Heart left ventricle (tissue), 16 donors: Measurements from ENCODE around the gene CYP1B1. TPM values are rescaled to one million over a fixed set of nuclear protein-coding genes. Genes with fewer than 3 reads are reported as not detected.

ENCODE experiments used
- ATAC-seq, 4 donors: fragments of 200-7000 bp; cut with Tn5 transposase; one replicate each; pipeline ENCODE4 v1.9.1; 2020 to 2022; ENCODE audit warnings: moderate library complexity in 4 of 4, mild to moderate bottlenecking in 3 of 4, moderate number of reproducible peaks in 1 of 4
- DNase-seq, 5 donors: peaks; one replicate each; pipeline ENCODE4 v3.0.0-alpha.2; 2020
- H3K27ac ChIP-seq, 12 donors: fragments of 200-600 bp; sonication (generic) in 4 of 12; one replicate each; pipeline versions ENCODE4 v1.5.0 to v1.8.0; 2016 to 2022; ENCODE audit warnings: mild to moderate bottlenecking in 2 of 12
- H3K27me3 ChIP-seq, 9 donors: fragments of 200-600 bp; sonication (generic) in 2 of 9; one replicate each; pipeline versions ENCODE4 v1.5.1 to v1.8.0; 2016 to 2022; ENCODE audit warnings: mild to moderate bottlenecking in 3 of 9
- H3K36me3 ChIP-seq, 9 donors: fragments of 200-600 bp; sonication (generic) in 2 of 9; one replicate each; pipeline versions ENCODE4 v1.5.0 to v1.8.0; 2018 to 2022; ENCODE audit warnings: mild to moderate bottlenecking in 2 of 9
- H3K4me1 ChIP-seq, 12 donors: fragments of 200-600 bp; sonication (generic) in 4 of 12; one replicate each; pipeline versions ENCODE4 v1.5.0 to v1.8.0; 2016 to 2022; ENCODE audit warnings: mild to moderate bottlenecking in 3 of 12
- H3K4me3 ChIP-seq, 12 donors: fragments of 200-600 bp; sonication (generic) in 4 of 12; one replicate each; pipeline versions ENCODE4 v1.5.0 to v1.8.0; 2017 to 2022; ENCODE audit warnings: mild to moderate bottlenecking in 9 of 12, moderate library complexity in 4 of 12
- H3K9me3 ChIP-seq, 12 donors: fragments of 200-600 bp; sonication (generic) in 4 of 12; one replicate each; pipeline versions ENCODE4 v1.5.0 to v1.8.0; 2016 to 2022; ENCODE audit warnings: mild to moderate bottlenecking in 1 of 12
- POLR2A ChIP-seq, 2 donors: fragments of 450-650 bp; IDR thresholded peaks; one replicate each; pipeline ENCODE4 v1.6.1; 2017; ENCODE audit warnings: antibody characterized with exemption in 2 of 2, mild to moderate bottlenecking in 2 of 2, moderate library complexity in 2 of 2
- WGBS, 4 donors: extraction: QIAGEN DNeasy Blood & Tissue Kit in 2 of 4; methylation state at CpG; one replicate each; pipeline versions ENCODE4 v1.1.5 to v1.1.7; 2013 to 2018; 5-methylcytosine and 5-hydroxymethylcytosine counted together
- intact Hi-C, 10 donors: fragments of 100-400 bp; cut with DNase I; formaldehyde crosslinking; loops; one replicate each; pipeline versions ENCODE4 v1.11.1 to v1.14.2; 2022
- polyA plus RNA-seq, 2 donors: library from polyadenylated mRNA; stranded (reverse); fragments of 200-250 nt; gene quantifications; one replicate each; pipeline ENCODE4 v1.2.3, GENCODE V29; 2013
- total RNA-seq, 9 donors: library from RNA; depleted of rRNA in 2 of 9; stranded (reverse); fragments of >200 nt in 2 of 9; fragmentation: NEBNext Ultra II Directional in 3 of 9; extraction: Animal tissue kit (Norgen Biotek cat#: 25700) in 3 of 9; gene quantifications; one replicate each; pipeline versions ENCODE4 v1.1.0 to v1.2.4, GENCODE V29; 2016 to 2023
- TF ChIP-seq, protein P1 (sequence below), 12 donors: fragments of 200-600 bp; sonication (generic) in 4 of 12; IDR thresholded peaks; one replicate each; pipeline versions ENCODE4 v1.5.0 to v1.8.0; 2018 to 2022; ENCODE audit warnings: antibody characterized with exemption in 12 of 12, mild to moderate bottlenecking in 5 of 12
- donor health status: ischemic (EF 13 %, LVEDD 7.1; RV severe dilation, severe dysfunction).
- donor health status: healthy with polysubstance abuse.
- donor health status: DM: no; HTN: yes; CAD: no.
- donor health status: DM: no; HTN: no; CAD: no.
- donor health status: ischemic (EF 25% LVEDD 6.9; RV normal size, moderate dysfunction).
- donor health status: ischemic (EF 25% LVEDD 5.7; RV mildly dilated, moderate dysfunction).
- donor health status: healthy.
- donor health status: DM: yes; HTN: yes; CAD: no.
- donor health status: ischemic (EF 35%, LVEDD 5.7; RV mildly dilated, moderate dysfunction).
- donor health status: nonischemic (EF 11% LVEDD 7.7; RV severe dilation, severe dysfunction).
- donor health status: DM: yes; HTN: yes; CAD: no.
- donor health status: PGD.
- donor health status: ischemic (EF 29% LVEDD 5.4; RV normal size, mild dysfunction).
- donor health status: nonischemic (EF 23%, LVEDD 6.1; RV moderate dilation, normal function).

CYP1B1 gene
- total and polyA plus RNA-seq, 11 donors: 3.9 to 68.8 (median 20.5) TPM

DNA sequence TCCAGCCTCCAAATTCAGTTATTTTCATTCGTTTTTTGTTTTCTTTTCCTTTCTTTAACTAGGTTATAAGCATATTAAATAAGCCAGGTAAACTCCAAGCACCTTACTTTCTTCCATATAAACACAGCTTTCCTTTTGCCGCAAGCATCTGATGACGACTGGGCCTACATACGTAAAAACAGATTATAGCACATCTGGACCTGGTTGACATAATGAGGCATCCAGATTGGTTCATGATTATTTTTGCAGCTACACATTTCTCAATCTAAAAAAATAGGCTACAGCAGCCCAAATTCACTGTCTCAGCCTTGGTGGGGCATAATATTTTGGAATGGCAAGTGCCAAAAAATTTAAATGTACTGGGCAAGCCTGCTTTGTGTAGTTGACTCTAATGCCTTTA lies 7.7 kb downstream of the CYP1B1 start:
- peaks cover 0 to 16% (median 0%) of the 10 kb centered on the region in 9 donors for H3K27me3 ChIP-seq
- intact Hi-C loops: loop anchor here in 1 of 10 donors (10.0 kb wide), 1 partner anchor 83 kb away; no protein-coding TSS in a partner anchor
- peaks cover 0 to 12% (median 0%) of the 10 kb centered on the region in 12 donors for H3K4me1 ChIP-seq
- 73 to 85% (median 77%) methylated on average over 4 of the region's 4 CpGs for WGBS, 4 donors
- peaks cover 0 to 25% (median 11%) of the 10 kb centered on the region in 9 donors for H3K36me3 ChIP-seq
- peak overlapping the region in 2 of 12 donors; percentile 1 to 18 for H3K27ac ChIP-seq
- DNase-seq (no peak), ATAC-seq (no peak)
- TF ChIP-seq, protein P1, sequence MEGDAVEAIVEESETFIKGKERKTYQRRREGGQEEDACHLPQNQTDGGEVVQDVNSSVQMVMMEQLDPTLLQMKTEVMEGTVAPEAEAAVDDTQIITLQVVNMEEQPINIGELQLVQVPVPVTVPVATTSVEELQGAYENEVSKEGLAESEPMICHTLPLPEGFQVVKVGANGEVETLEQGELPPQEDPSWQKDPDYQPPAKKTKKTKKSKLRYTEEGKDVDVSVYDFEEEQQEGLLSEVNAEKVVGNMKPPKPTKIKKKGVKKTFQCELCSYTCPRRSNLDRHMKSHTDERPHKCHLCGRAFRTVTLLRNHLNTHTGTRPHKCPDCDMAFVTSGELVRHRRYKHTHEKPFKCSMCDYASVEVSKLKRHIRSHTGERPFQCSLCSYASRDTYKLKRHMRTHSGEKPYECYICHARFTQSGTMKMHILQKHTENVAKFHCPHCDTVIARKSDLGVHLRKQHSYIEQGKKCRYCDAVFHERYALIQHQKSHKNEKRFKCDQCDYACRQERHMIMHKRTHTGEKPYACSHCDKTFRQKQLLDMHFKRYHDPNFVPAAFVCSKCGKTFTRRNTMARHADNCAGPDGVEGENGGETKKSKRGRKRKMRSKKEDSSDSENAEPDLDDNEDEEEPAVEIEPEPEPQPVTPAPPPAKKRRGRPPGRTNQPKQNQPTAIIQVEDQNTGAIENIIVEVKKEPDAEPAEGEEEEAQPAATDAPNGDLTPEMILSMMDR (IDR thresholded peaks at IDR 0.05): no peak
- no peak for TF ChIP-seq POLR2A (IDR thresholded peaks at IDR 0.05)
- no peaks in the 10 kb centered on the region for H3K9me3 ChIP-seq
- H3K4me3 ChIP-seq: peak overlapping the region in 6 of 12 donors; percentile 6 to 77 (median 17)

DNA sequence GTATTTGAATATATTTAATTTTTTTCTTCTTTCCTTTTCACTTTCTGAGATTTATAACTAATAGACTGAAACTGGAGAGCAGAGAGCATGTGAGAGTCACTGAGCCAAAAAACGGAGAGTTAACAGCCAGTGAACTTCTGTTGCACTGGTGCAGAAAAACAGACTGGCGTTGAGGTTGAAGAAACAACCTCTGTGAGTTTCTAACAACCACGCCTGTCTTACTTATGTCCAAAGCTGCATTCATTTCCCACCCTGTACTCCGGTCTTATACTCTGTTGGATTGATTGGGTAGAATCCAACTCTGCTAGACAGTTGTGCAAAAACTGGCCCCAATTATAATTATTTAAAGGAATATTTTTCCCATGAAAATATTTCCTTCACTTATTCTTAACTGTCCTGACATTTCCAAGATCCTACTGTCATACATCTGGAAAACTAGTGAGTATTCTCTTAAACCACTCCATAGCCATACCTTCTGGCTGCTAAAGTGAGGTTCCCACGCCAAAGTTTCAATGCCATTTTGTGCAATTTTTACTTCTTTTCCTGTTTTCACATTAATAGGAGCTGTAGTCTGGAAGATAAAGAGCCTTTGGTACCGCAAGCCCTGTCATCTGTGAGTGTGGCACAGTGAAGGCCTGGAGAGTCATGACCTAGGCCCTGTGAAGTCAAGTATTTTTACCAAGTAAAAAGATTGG lies 9.4 kb downstream of the CYP1B1 start:
- H3K9me3 ChIP-seq: no peaks in the 10 kb centered on the region
- WGBS, 4 donors: 75 to 85% (median 81%) methylated on average over 6 of the region's 6 CpGs
- peak overlapping the region in 1 of 12 donors; percentile 77 for H3K4me3 ChIP-seq
- peaks cover 0 to 12% (median 0%) of the 10 kb centered on the region in 12 donors for H3K4me1 ChIP-seq
- DNase-seq: no peak
- no peaks in the 10 kb centered on the region for H3K27me3 ChIP-seq
- H3K27ac ChIP-seq: peak overlapping the region in 4 of 12 donors; percentile 4 to 54 (median 20)
- intact Hi-C loops: loop anchor here in 1 of 10 donors (10.0 kb wide), 1 partner anchor 82 kb away; no protein-coding TSS in a partner anchor
- no peak for ATAC-seq
- no peak for TF ChIP-seq POLR2A (IDR thresholded peaks at IDR 0.05)
- TF ChIP-seq, protein P1 (IDR thresholded peaks at IDR 0.05): no peak
- H3K36me3 ChIP-seq: peaks cover 0 to 25% (median 11%) of the 10 kb centered on the region in 9 donors

DNA sequence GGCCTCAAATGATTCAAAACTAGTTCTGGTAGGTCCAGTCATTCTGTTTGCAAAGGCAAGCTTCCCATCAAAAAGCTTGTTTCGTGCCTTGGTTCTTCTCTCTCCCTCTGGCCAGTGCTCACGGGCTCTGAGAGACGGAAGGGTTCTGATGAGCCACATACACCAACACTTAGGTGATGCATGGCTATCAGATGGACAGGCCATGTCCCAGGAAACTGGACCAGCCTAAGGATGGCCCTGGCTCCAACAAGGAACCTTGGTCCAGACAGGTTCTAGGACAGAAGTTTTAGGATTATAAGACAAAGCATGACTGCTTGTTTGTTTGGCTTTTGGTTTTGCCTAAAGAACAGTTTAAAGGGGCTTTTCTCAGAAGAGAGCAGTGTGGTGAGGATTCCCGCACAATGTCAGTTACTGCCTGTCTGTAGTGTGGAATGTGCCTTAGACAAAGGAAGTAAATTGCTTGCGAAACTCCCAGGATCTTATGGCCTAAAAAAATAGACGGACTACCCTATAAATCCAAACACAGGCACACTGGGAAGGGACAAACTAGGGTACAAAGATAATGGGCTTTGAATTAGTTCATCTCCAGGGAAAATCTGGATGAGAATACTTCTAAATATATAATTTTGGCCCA lies 10.3 kb downstream of the CYP1B1 start:
- H3K9me3 ChIP-seq: no peaks in the 10 kb centered on the region
- H3K4me1 ChIP-seq: peaks cover 0 to 12% (median 0%) of the 10 kb centered on the region in 12 donors
- no peak for TF ChIP-seq POLR2A (IDR thresholded peaks at IDR 0.05)
- TF ChIP-seq, protein P1 (IDR thresholded peaks at IDR 0.05): no peak
- peak overlapping the region in 2 of 12 donors; percentile 1 to 17 for H3K27ac ChIP-seq
- no peak overlapping the region for H3K4me3 ChIP-seq
- ATAC-seq (peak in 2 of 4 donors; percentile 16 to 33), DNase-seq (no peak)
- peaks cover 0 to 23% (median 9%) of the 10 kb centered on the region in 9 donors for H3K36me3 ChIP-seq
- no peaks in the 10 kb centered on the region for H3K27me3 ChIP-seq
- WGBS, 4 donors: 85 to 93% (median 89%) methylated on average over 6 of the region's 6 CpGs
- intact Hi-C loops: loop anchor here in 1 of 10 donors (10.0 kb wide), 1 partner anchor 81 kb away; no protein-coding TSS in a partner anchor
